Body of pancreas (tissue), 4 donors: Measurements from ENCODE around the gene WDR44. TPM values are rescaled to one million over a fixed set of nuclear protein-coding genes. Genes with fewer than 3 reads are reported as not detected.
"Not testable (repeated sequence)": the region's sequence is repeated elsewhere in the genome, so short reads cannot be mapped to it uniquely, and the experiment has no call there.

Source experiments
- ATAC-seq: fragments of 150-250 bp; one replicate; pipeline ENCODE4 v1.9.1; 2016
- DNase-seq, 4 donors: peaks; one replicate each; pipeline ENCODE4 v3.0.0-alpha.2; 2019
- H3K27ac ChIP-seq, 4 donors: fragments of 200-600 bp; sonication (generic); 1 replicate in 3 of 4; 2 replicates in 1 of 4; pipeline versions ENCODE4 v1.5.1 to v1.6.1; 2016 to 2019; ENCODE audit warnings: mild to moderate bottlenecking in 1 of 4, mixed read lengths in 1 of 4, moderate library complexity in 1 of 4
- H3K27me3 ChIP-seq, 2 donors: fragments of 200-600 bp; sonication (generic); one replicate each; pipeline ENCODE4 v1.6.0; 2016; ENCODE audit warnings: mild to moderate bottlenecking in 1 of 2
- H3K36me3 ChIP-seq, 2 donors: fragments of 200-600 bp; sonication (generic); replicated peaks in 1 of 2; 2 replicates each; pipeline ENCODE4 v1.5.1; 2016; ENCODE audit warnings: low read depth in 2 of 2; ENCODE audit not compliant: insufficient read depth in 1 of 2
- H3K4me1 ChIP-seq: fragments of 200-600 bp; sonication (generic); one replicate; pipeline ENCODE4 v1.6.0; 2016
- H3K4me3 ChIP-seq, 2 donors: fragments of 200-600 bp; sonication (generic); 1 replicate in 1 of 2; 2 replicates in 1 of 2; pipeline ENCODE4 v1.5.1; 2016 to 2019
- H3K9me3 ChIP-seq, 3 donors: fragments of 200-600 bp; sonication (generic); 1 replicate in 2 of 3; 2 replicates in 1 of 3; pipeline ENCODE4 v1.5.1; 2016
- POLR2A ChIP-seq, 3 donors: fragments of 450-650 bp; IDR thresholded peaks; one replicate each; pipeline ENCODE4 v1.6.1; 2016; ENCODE audit warnings: antibody characterized with exemption in 3 of 3, mild to moderate bottlenecking in 2 of 3
- whole genome bisulfite sequencing, 2 donors: methylation state at CpG; one replicate each; pipeline ENCODE4 v1.1.5; 2017; 5-methylcytosine and 5-hydroxymethylcytosine counted together
- intact Hi-C: fragments of 100-400 bp; cut with DNase I; formaldehyde crosslinking; loops from one replicate; pipeline ENCODE4 v1.15.1; 2023
- total RNA-seq, 2 donors: library from RNA; depleted of rRNA; stranded (reverse); fragments of >200 nt; gene quantifications; one replicate each; pipeline ENCODE4 v1.1.0, GENCODE V29; 2016
- TF ChIP-seq, protein P1 (sequence below), 7 experiments: fragments of 450-650 bp in 4 of 7; fragments of 200-600 bp in 3 of 7; sonication (generic) in 3 of 7; IDR thresholded peaks; one replicate each; pipeline ENCODE4 v1.5.1; 2016 to 2019; ENCODE audit warnings: antibody characterized with exemption in 7 of 7

Gene WDR44
- total RNA-seq, result 10 to 100 TPM in 1 of 2 donors, 1 to 10 TPM in 1; 9.9 to 10.1 TPM

GRCh38 chrX:118345464-118346257 is at the start of gene WDR44:
Gene WDR44 (plus strand): TSS chrX:118346106. CDS start chrX:118346504, 398 bp downstream.
- ATAC-seq, result peak; percentile 98
- Histone ChIP-seq H3K36me3 (no peaks in the 10 kb centered on the region), H3K9me3 (no peaks in the 10 kb centered on the region), H3K4me1 (no peaks in the 10 kb centered on the region), H3K4me3 (peak within 1 kb of the TSS; percentile 33 to 54), H3K27me3 (no peaks in the 10 kb centered on the region), H3K27ac (peak within 1 kb of the TSS; percentile 80 to 97 (median 92))
- DNase-seq, result peak; percentile 94 to 96 (median 95)
- peak; percentile 73 to 90 (median 89) for TF ChIP-seq POLR2A (IDR thresholded peaks at IDR 0.05)
- TF ChIP-seq, protein P1, sequence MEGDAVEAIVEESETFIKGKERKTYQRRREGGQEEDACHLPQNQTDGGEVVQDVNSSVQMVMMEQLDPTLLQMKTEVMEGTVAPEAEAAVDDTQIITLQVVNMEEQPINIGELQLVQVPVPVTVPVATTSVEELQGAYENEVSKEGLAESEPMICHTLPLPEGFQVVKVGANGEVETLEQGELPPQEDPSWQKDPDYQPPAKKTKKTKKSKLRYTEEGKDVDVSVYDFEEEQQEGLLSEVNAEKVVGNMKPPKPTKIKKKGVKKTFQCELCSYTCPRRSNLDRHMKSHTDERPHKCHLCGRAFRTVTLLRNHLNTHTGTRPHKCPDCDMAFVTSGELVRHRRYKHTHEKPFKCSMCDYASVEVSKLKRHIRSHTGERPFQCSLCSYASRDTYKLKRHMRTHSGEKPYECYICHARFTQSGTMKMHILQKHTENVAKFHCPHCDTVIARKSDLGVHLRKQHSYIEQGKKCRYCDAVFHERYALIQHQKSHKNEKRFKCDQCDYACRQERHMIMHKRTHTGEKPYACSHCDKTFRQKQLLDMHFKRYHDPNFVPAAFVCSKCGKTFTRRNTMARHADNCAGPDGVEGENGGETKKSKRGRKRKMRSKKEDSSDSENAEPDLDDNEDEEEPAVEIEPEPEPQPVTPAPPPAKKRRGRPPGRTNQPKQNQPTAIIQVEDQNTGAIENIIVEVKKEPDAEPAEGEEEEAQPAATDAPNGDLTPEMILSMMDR (IDR thresholded peaks at IDR 0.05), result no peak
- 0% methylated on average over 24 to 36 of the region's 60 CpGs for WGBS, 2 donors
- intact Hi-C loops, result no loop called here

GRCh38 chrX:118305827-118306226 is 40.1 kb upstream of the WDR44 start:
- intact Hi-C loops, H3K4me1 ChIP-seq, H3K27ac ChIP-seq, DNase-seq, ATAC-seq, H3K4me3 ChIP-seq, H3K9me3 ChIP-seq, H3K27me3 ChIP-seq, H3K36me3 ChIP-seq: not testable (repeated sequence)
- 94 to 95% methylated on average over 2 of the region's 2 CpGs for WGBS, 2 donors

- Histone ChIP-seq H3K9me3 (no peaks in the 10 kb centered on the region), H3K36me3 (no peaks in the 10 kb centered on the region), H3K4me3 (no peak overlapping the region), H3K27me3 (no peaks in the 10 kb centered on the region), H3K4me1 (no peaks in the 10 kb centered on the region), H3K27ac (no peak overlapping the region)
- ATAC-seq (no peak), DNase-seq (no peak)
- TF ChIP-seq, protein P1 (IDR thresholded peaks at IDR 0.05), result no peak
- no peak for TF ChIP-seq POLR2A (IDR thresholded peaks at IDR 0.05)
- intact Hi-C loops, result no loop called here
- WGBS, 2 donors, result 87 to 96% methylated on average over 2 of the region's 2 CpGs
These were observed 30.4 kb upstream of the WDR44 start for GRCh38 chrX:118315529-118315928.

DNA sequence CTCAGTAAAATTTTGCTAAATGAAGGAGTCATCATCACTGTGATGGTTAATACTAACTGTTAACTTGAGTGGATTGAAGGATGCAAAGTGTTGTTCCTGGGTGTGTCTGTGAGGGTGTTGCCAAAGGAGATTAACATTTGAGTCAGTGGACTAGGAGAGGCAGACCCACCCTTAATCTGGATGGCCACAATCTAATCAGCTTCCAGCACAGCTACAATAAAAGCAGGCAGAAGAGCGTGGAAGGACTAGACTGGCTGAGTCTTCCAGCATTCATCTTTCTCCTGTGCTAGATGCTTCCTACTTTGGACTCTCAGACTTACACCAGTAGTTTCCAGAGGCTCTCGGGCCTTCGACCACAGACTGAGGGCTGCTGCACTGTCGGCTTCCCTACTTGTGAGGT is 21.3 kb upstream of the WDR44 start:
- no peak overlapping the region for H3K27ac ChIP-seq
- DNase-seq (no peak), ATAC-seq (no peak)
- no peaks in the 10 kb centered on the region for H3K4me1 ChIP-seq
- intact Hi-C loops, result no loop called here
- no peaks in the 10 kb centered on the region for H3K27me3 ChIP-seq
- no peak overlapping the region for H3K4me3 ChIP-seq
- no peak for TF ChIP-seq POLR2A (IDR thresholded peaks at IDR 0.05)
- TF ChIP-seq, protein P1 (IDR thresholded peaks at IDR 0.05), result no peak
- H3K9me3 ChIP-seq, result no peaks in the 10 kb centered on the region
- no peaks in the 10 kb centered on the region for H3K36me3 ChIP-seq
- WGBS, 2 donors, result 40 to 56% methylated on average over 1 to 2 of the region's 4 CpGs

- DNase-seq, result no peak
- intact Hi-C loops, result no loop called here
- Histone ChIP-seq H3K27me3 (no peaks in the 10 kb centered on the region), H3K4me1 (no peaks in the 10 kb centered on the region), H3K36me3 (no peaks in the 10 kb centered on the region), H3K27ac (no peak overlapping the region), H3K9me3 (no peaks in the 10 kb centered on the region), H3K4me3 (no peak overlapping the region)
- TF ChIP-seq, protein P1 (IDR thresholded peaks at IDR 0.05), result peak in 4 of 7 experiments; percentile 8 to 29 (median 24)
- TF ChIP-seq POLR2A (IDR thresholded peaks at IDR 0.05), result no peak
- no peak for ATAC-seq
- WGBS, 2 donors, result 15 to 23% methylated on average over 2 of the region's 2 CpGs
These were observed 20.5 kb upstream of the WDR44 start for GRCh38 chrX:118325453-118325852.
